DOHH2 (cell line): ENCODE measurements around the gene LIF.

Experiments used
- H3F3A ChIP-seq: fragments of 200-600 bp; sonication (generic), shearing (Covaris generic); 2 replicates; pipeline ENCODE4 v1.6.0; 2016; ENCODE audit warnings: antibody characterized with exemption, mild to moderate bottlenecking; ENCODE audit not compliant: control insufficient read depth, insufficient read depth
- H3K27ac ChIP-seq: fragments of 200-600 bp; sonication (generic); 2 replicates; pipeline ENCODE4 v1.5.1; 2014; ENCODE audit warnings: low read depth, mild to moderate bottlenecking, low read length, moderate library complexity
- H3K27me3 ChIP-seq: fragments of 200-600 bp; sonication (generic); 2 replicates; pipeline ENCODE4 v1.6.1; 2014; ENCODE audit warnings: mild to moderate bottlenecking, low read length, mixed read lengths; ENCODE audit not compliant: control insufficient read depth
- H3K36me3 ChIP-seq: fragments of 200-600 bp; sonication (generic); 2 replicates; pipeline ENCODE4 v1.6.1; 2014; ENCODE audit warnings: mild to moderate bottlenecking, low read length, moderate library complexity, mixed read lengths; ENCODE audit not compliant: control insufficient read depth
- H3K4me1 ChIP-seq: fragments of 200-600 bp; sonication (generic); 2 replicates; pipeline ENCODE4 v1.6.1; 2014; ENCODE audit warnings: mild to moderate bottlenecking, low read length, mixed read lengths; ENCODE audit not compliant: control insufficient read depth
- H3K4me2 ChIP-seq: fragments of 200-600 bp; sonication (generic); 2 replicates; pipeline ENCODE4 v1.6.0; 2014; ENCODE audit warnings: mild to moderate bottlenecking, low read length, moderate library complexity
- H3K4me3 ChIP-seq: fragments of 200-600 bp; sonication (generic); 2 replicates; pipeline ENCODE4 v1.5.1; 2014; ENCODE audit warnings: mild to moderate bottlenecking, low read length, mixed read lengths
- H3K79me2 ChIP-seq: fragments of 200-600 bp; sonication (generic); 2 replicates; pipeline ENCODE4 v1.6.1; 2014; ENCODE audit warnings: mild to moderate bottlenecking, low read length, mixed read lengths; ENCODE audit not compliant: control insufficient read depth
- H3K9me2 ChIP-seq: fragments of 200-600 bp; sonication (generic); replicated peaks from 2 replicates; pipeline ENCODE4 v1.6.1; 2014; ENCODE audit warnings: mild to moderate bottlenecking, low read length, mixed read lengths; ENCODE audit not compliant: control insufficient read depth
- H3K9me3 ChIP-seq: fragments of 200-600 bp; sonication (generic); 2 replicates; pipeline ENCODE4 v1.6.1; 2014; ENCODE audit warnings: antibody characterized with exemption, low read length, mixed read lengths; ENCODE audit not compliant: control insufficient read depth, insufficient read depth
- H4K20me1 ChIP-seq: fragments of 200-600 bp; sonication (generic); 2 replicates; pipeline ENCODE4 v1.6.0; 2014; ENCODE audit warnings: low read depth, mild to moderate bottlenecking, antibody characterized with exemption, low read length, moderate library complexity; ENCODE audit not compliant: control insufficient read depth, insufficient read depth
- EZH2phosphoT487 ChIP-seq: fragments of 200-600 bp; sonication (generic); IDR thresholded peaks from 2 replicates; pipeline ENCODE4 v1.6.1; 2017; ENCODE audit warnings: borderline replicate concordance, mild to moderate bottlenecking, antibody characterized with exemption, low read length, moderate library complexity, mixed read lengths
- TF ChIP-seq, protein P1 (sequence below): fragments of 200-600 bp; sonication (generic); IDR thresholded peaks from one replicate; pipeline ENCODE4 v1.5.1; 2014; ENCODE audit warnings: antibody characterized with exemption, mild to moderate bottlenecking, low read depth, low read length; ENCODE audit not compliant: poor library complexity, severe bottlenecking

LIF gene

DNA sequence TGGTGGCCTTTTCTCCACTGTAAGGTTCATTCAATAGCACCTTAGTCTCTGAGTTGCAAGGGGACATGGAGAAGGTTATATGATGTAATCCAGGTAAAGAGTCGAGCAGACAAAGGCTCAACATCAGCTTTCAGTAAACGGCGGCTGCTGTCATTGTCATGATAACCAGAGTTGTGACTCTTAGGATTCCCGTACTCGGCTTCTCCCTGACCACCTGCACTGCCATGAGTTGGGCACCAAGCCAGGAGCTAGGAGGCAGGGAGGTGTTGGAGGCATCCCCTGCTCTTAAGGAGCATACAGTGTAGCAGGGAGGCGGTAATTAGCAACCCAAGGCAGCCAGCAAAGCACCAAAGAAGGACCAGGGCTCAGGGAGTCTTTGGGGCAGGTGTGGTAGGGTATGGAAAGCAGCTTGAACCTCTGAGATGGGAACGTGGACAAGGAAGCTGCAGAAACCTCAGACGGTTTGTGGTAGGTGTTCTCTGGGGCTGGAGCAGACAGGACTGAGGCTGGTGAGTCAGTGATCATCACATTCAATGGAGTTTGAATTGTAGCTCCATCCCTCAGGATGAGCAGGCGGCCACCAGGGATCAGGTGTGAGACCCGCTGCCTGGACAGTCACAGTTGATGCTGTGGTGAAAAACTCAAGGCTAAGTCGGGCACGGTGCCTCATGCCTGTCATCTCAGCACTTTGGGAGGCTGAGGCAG is 31.7 kb downstream of the LIF start:
- Histone ChIP-seq H4K20me1 (no peaks in the 10 kb centered on the region), H3K36me3 (no peaks in the 10 kb centered on the region), H3K27me3 (peaks cover 11% of the 10 kb centered on the region), H3K9me2 (no peaks in the 10 kb centered on the region), H3K4me3 (no peak overlapping the region), H3K9me3 (no peaks in the 10 kb centered on the region), H3F3A (no peaks in the 10 kb centered on the region), H3K4me2 (no peak overlapping the region), H3K27ac (no peak overlapping the region), H3K79me2 (no peaks in the 10 kb centered on the region), H3K4me1 (no peaks in the 10 kb centered on the region)
- TF ChIP-seq, protein P1, sequence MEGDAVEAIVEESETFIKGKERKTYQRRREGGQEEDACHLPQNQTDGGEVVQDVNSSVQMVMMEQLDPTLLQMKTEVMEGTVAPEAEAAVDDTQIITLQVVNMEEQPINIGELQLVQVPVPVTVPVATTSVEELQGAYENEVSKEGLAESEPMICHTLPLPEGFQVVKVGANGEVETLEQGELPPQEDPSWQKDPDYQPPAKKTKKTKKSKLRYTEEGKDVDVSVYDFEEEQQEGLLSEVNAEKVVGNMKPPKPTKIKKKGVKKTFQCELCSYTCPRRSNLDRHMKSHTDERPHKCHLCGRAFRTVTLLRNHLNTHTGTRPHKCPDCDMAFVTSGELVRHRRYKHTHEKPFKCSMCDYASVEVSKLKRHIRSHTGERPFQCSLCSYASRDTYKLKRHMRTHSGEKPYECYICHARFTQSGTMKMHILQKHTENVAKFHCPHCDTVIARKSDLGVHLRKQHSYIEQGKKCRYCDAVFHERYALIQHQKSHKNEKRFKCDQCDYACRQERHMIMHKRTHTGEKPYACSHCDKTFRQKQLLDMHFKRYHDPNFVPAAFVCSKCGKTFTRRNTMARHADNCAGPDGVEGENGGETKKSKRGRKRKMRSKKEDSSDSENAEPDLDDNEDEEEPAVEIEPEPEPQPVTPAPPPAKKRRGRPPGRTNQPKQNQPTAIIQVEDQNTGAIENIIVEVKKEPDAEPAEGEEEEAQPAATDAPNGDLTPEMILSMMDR, result no peak
- no peak for TF ChIP-seq EZH2phosphoT487

- H3K9me3 ChIP-seq, result no peaks in the 10 kb centered on the region
- H3K79me2 ChIP-seq, result no peaks in the 10 kb centered on the region
- H3K4me2 ChIP-seq, result no peak overlapping the region
- no peaks in the 10 kb centered on the region for H3K9me2 ChIP-seq
- H4K20me1 ChIP-seq, result no peaks in the 10 kb centered on the region
- H3K36me3 ChIP-seq, result no peaks in the 10 kb centered on the region
- H3K27ac ChIP-seq, result no peak overlapping the region
- H3K27me3 ChIP-seq, result peaks cover 10% of the 10 kb centered on the region
- TF ChIP-seq, protein P1, result no peak
- TF ChIP-seq EZH2phosphoT487, result no peak
- no peak overlapping the region for H3K4me3 ChIP-seq
- H3F3A ChIP-seq, result no peaks in the 10 kb centered on the region
- H3K4me1 ChIP-seq, result no peaks in the 10 kb centered on the region
Observed at GRCh38 chr22:30212996-30213441, 33.5 kb downstream of the LIF start.

DNA sequence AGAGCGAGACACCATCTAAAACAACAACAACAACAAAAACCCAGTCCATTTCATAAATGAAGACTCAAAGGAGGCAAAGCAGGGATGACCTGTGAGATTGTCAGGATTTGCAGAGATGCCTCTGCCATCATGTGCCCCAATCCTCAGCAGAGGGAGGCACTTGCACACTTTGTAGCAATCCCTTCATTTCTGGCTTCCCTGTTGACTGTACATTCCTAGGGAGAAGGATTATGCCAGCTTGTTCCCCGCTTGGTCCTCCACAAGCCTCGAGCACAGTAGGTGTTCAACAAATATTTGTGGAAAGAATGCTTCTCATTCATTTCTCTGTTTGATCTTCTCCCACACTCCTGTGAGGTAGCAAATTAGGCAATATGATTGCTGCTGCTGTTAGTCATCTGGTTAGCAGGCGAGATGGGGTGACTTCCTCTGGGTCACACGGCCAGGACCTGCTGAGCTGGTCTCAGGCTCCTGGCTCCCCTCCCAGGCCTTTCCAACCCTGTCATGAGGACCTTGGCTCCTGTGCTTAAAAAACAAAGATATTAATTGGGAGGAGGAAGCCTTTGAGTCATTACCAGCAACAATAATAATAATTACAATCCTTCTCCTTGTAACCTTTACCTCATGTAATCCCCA is 34.1 kb downstream of the LIF start:
- no peak overlapping the region for H3K4me3 ChIP-seq
- peaks cover 10% of the 10 kb centered on the region for H3K27me3 ChIP-seq
- no peak overlapping the region for H3K27ac ChIP-seq
- H3K36me3 ChIP-seq, result no peaks in the 10 kb centered on the region
- no peaks in the 10 kb centered on the region for H3F3A ChIP-seq
- H4K20me1 ChIP-seq, result no peaks in the 10 kb centered on the region
- TF ChIP-seq, protein P1, result no peak
- H3K4me1 ChIP-seq, result no peaks in the 10 kb centered on the region
- no peaks in the 10 kb centered on the region for H3K9me3 ChIP-seq
- H3K79me2 ChIP-seq, result no peaks in the 10 kb centered on the region
- H3K4me2 ChIP-seq, result no peak overlapping the region
- H3K9me2 ChIP-seq, result no peaks in the 10 kb centered on the region
